Measurements from ENCODE around the gene C19orf18.

The C19orf18 gene

DNA sequence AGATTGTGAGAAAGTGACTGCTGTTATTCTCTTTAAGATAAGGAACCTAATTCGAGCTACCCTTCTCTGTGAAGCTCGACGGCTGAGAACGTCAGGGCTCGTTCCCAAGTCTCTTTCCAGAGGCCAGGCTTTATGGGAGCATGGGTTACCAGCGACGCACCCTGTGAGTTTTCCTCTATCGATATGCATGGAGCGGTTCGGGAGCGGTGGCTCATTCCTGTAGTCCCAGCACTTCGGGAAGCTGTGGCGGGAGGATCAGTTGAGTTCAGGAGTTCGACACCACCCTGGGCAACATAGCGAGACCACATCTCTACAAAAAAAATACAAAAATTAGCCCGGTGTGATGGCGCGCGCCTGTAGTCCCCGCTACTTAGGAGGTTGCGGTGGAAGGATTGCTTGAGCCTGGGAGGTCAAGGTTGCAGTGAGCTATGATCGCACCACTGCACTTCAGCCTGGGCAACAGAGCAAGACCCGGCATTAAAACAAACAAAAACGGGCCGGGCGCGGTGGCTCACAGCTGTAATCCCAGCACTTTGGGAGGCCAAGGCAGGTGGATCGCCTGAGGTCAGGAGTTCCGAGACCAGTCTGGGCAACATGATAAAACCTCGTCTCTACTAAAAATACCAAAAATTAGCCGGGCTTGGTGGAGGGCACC lies 29.0 kb upstream of the C19orf18 start:
- H3K36me3 ChIP-seq (ENCODE audit: control insufficient read depth, insufficient read depth, low read length), result peaks cover 77% of the 10 kb centered on the region
- peak overlapping the region; percentile 95 for H3K4me3 ChIP-seq (ENCODE audit: extremely low read depth, insufficient read depth, low read length, poor library complexity, severe bottlenecking)
- 75 to 86% methylated on average over 22 to 28 of the region's 31 CpGs for WGBS, 2 experiments (ENCODE audit: insufficient coverage in 2 of 2)
- peaks cover 83% of the 10 kb centered on the region for H3K9me3 ChIP-seq (ENCODE audit: control insufficient read depth, low read length)
- peak overlapping the region; percentile 88 for H3K27ac ChIP-seq (ENCODE audit: low read depth, low read length, severe bottlenecking)
- H3K4me1 ChIP-seq (ENCODE audit: control insufficient read depth, insufficient read depth, low read length, poor library complexity, severe bottlenecking), result no peaks in the 10 kb centered on the region

DNA sequence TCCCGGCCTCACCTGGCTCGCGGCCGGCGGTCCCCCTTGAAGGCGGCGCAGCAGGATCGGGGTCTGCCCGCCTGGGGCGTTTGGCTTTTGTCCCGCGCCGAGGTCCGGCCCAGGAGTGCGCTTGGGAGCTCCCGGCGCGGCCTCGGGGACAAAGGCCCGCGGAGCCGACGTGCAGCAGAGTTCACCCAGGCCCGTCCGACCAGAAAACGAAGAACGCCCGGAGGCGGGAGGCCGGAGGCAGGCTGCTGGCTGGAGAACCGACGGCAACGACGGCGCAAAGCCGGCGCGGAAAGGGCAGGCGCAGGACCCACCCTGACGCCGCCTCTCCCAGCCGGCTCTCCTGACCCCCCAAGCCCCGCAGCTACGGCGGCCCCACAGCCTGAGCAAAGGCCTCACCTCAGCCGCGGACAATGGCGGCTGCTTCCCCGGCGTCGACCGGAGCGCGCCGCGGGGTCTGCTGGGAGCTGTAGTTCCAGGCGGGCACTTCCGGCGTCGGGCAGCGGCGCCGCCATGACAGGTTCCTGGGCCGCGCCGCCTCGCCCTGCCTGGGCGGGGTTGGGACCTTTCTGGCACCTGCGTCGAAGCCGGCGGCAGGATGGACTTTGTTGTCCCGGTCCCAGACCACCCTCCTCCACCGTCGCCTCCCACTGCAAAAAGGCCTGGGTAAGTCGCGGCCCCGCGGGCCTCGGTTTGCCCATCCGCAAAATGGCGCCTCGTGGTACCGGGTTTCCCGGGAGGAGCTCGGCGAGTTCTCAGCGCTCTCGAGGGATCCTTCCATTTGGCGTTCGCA lies 28.2 kb upstream of the C19orf18 start, which contains the start of gene ZNF606:
TSS of gene ZNF606 (minus strand) at position 437 of the 790 bp plus-strand sequence. CDS start 1,501 bp downstream, outside the sequence.
- peaks cover 84% of the 10 kb centered on the region for H3K9me3 ChIP-seq (ENCODE audit: control insufficient read depth, low read length)
- H3K4me1 ChIP-seq (ENCODE audit: control insufficient read depth, insufficient read depth, low read length, poor library complexity, severe bottlenecking), result no peaks in the 10 kb centered on the region
- peak within 1 kb of the TSS; percentile 95 for H3K4me3 ChIP-seq (ENCODE audit: extremely low read depth, insufficient read depth, low read length, poor library complexity, severe bottlenecking)
- WGBS, 2 experiments (ENCODE audit: insufficient coverage in 2 of 2), result 0 to 1% methylated on average over 81 to 83 of the region's 91 CpGs
- H3K36me3 ChIP-seq (ENCODE audit: control insufficient read depth, insufficient read depth, low read length), result peaks cover 81% of the 10 kb centered on the region
- peak within 1 kb of the TSS; percentile 88 for H3K27ac ChIP-seq (ENCODE audit: low read depth, low read length, severe bottlenecking)

DNA sequence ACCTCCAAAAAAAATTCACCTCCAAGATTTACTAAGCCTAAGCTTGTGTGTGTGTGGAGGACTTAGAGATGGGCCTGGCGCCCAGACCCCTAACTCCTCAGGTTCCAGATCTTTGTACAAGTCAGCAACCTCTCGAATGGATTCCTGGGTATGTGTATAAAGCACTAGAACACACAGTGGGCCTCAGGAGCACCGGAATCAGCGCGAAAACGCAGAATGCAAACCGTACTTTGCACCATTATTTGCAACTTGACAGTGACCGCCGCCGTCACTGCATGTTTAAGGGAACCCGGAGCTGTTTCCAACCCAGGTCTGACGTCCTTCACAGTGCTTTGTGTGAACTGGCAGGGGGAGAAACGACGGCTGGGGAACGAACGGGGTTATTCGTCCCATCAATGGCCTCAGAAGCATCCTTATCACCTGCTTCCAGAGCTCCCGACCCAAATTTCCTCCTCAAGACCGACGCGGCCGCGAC lies 27.6 kb upstream of the C19orf18 start:
- WGBS, 2 experiments (ENCODE audit: insufficient coverage in 2 of 2), result 12 to 13% methylated on average over 19 to 23 of the region's 23 CpGs
- Histone ChIP-seq H3K4me1 (ENCODE audit: control insufficient read depth, insufficient read depth, low read length, poor library complexity, severe bottlenecking) (no peaks in the 10 kb centered on the region), H3K9me3 (ENCODE audit: control insufficient read depth, low read length) (peaks cover 84% of the 10 kb centered on the region), H3K4me3 (ENCODE audit: extremely low read depth, insufficient read depth, low read length, poor library complexity, severe bottlenecking) (peak overlapping the region; percentile 95), H3K27ac (ENCODE audit: low read depth, low read length, severe bottlenecking) (peak overlapping the region; percentile 88), H3K36me3 (ENCODE audit: control insufficient read depth, insufficient read depth, low read length) (peaks cover 81% of the 10 kb centered on the region)

DNA sequence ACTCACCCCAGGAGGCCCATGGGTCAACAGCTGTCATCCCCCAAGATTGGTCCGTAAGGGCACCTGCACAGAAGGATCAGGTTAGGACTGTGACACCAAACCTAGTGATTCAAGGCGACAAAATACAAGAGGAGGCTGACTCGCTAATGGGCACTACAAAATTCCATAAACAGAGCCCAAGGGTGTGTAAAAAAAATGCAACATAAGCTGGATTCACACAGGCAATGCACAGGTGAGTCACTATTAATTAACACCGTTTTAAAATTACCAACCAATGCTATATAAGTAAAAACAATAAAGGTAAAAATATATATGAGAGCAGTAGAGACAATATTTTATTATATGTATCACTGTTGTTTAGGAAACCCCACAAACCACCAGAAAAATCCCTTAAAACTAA lies 26.3 kb upstream of the C19orf18 start:
- Histone ChIP-seq H3K4me3 (ENCODE audit: extremely low read depth, insufficient read depth, low read length, poor library complexity, severe bottlenecking) (no peak overlapping the region), H3K4me1 (ENCODE audit: control insufficient read depth, insufficient read depth, low read length, poor library complexity, severe bottlenecking) (no peaks in the 10 kb centered on the region), H3K9me3 (ENCODE audit: control insufficient read depth, low read length) (peaks cover 83% of the 10 kb centered on the region), H3K36me3 (ENCODE audit: control insufficient read depth, insufficient read depth, low read length) (peaks cover 80% of the 10 kb centered on the region), H3K27ac (ENCODE audit: low read depth, low read length, severe bottlenecking) (no peak overlapping the region)
- 100% methylated on average over 3 of the region's 4 CpGs for WGBS, 2 experiments (ENCODE audit: insufficient coverage in 2 of 2)

DNA sequence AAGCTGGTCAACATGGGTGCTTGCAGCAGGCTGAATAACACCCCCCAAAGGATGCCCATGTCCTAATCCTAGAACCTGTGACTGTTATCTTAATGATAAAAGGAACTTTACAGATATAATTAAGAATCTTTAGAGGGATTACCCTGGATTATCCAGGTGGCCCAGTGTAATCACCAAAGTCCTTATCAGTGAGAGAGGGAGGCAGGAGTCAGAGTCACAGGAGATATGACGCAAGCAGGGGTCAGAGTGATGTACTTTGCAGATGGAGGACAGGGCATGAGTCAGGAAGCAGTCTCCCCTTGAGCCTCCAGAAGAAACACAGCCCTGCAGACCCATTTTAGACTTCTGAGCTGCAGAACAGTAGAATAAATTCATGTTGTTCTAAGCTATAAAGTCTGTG lies 18.5 kb upstream of the C19orf18 start:
- peaks cover 91% of the 10 kb centered on the region for H3K36me3 ChIP-seq (ENCODE audit: control insufficient read depth, insufficient read depth, low read length)
- H3K9me3 ChIP-seq (ENCODE audit: control insufficient read depth, low read length), result peaks cover 70% of the 10 kb centered on the region
- no peak overlapping the region for H3K27ac ChIP-seq (ENCODE audit: low read depth, low read length, severe bottlenecking)
- H3K4me1 ChIP-seq (ENCODE audit: control insufficient read depth, insufficient read depth, low read length, poor library complexity, severe bottlenecking), result no peaks in the 10 kb centered on the region
- 83 to 100% methylated on average over 1 of the region's 1 CpG for WGBS, 2 experiments (ENCODE audit: insufficient coverage in 2 of 2)
- H3K4me3 ChIP-seq (ENCODE audit: extremely low read depth, insufficient read depth, low read length, poor library complexity, severe bottlenecking), result no peak overlapping the region

DNA sequence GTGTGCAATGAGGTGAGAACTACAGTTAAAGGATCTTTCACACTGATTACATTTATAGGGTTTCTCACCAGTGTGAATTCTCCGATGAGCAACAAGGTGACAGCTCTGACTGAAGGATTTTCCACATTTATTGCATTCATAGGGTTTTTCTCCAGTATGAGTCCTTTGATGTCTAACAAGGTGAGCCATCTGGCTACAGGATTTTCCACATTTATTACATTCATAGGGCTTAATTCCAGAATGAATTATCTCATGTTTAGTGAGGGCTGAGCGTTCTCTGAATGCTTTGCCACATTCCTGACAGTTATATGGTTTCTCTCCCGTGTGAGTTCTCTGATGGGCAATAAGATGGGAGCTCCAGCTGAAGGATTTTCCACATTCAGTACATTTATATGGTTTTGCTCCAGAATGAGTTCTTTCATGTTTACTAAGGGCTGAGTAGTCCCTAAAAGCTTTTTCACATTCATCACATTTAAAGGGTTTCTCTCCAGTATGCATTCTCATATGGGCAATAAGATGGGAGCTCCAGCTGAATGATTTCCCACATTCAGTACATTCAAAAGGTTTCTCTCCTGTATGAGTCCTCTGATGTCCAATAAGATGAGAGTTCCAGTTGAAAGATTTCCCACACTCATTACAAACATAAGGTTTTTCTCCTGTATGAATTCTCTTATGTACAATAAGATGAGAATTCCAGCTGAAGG lies 4.4 kb upstream of the C19orf18 start:
- WGBS, 2 experiments (ENCODE audit: insufficient coverage in 2 of 2), result 92% methylated on average over 2 of the region's 3 CpGs; no CpG with 5 or more reads in 1 of the 2 experiments
- Histone ChIP-seq H3K4me1 (ENCODE audit: control insufficient read depth, insufficient read depth, low read length, poor library complexity, severe bottlenecking) (no peaks in the 10 kb centered on the region), H3K36me3 (ENCODE audit: control insufficient read depth, insufficient read depth, low read length) (peaks cover 81% of the 10 kb centered on the region), H3K27ac (ENCODE audit: low read depth, low read length, severe bottlenecking) (no peak overlapping the region), H3K9me3 (ENCODE audit: control insufficient read depth, low read length) (peaks cover 97% of the 10 kb centered on the region), H3K4me3 (ENCODE audit: extremely low read depth, insufficient read depth, low read length, poor library complexity, severe bottlenecking) (no peak overlapping the region)

DNA sequence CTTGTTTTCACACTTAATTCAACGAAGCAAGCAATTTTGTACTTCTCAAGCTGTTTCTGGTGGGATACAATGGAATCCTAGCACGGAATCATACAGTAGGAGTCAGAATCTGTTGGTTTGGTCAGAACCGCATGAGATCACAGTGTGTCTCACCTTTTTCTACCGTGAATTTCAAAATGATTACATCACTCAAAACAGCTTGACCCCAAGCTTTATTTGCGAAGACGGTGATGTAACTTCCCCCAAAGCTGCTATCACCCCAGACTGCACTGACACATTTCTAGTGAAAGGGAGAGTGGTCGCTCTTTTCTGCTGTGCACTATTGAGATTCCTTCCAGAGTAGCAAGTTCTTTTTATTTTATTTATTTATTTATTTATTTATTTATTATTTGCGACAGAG lies 9.6 kb downstream of the C19orf18 start:
- Histone ChIP-seq H3K27ac (ENCODE audit: low read depth, low read length, severe bottlenecking) (no peak overlapping the region), H3K4me3 (ENCODE audit: extremely low read depth, insufficient read depth, low read length, poor library complexity, severe bottlenecking) (no peak overlapping the region), H3K9me3 (ENCODE audit: control insufficient read depth, low read length) (peaks cover 40% of the 10 kb centered on the region), H3K4me1 (ENCODE audit: control insufficient read depth, insufficient read depth, low read length, poor library complexity, severe bottlenecking) (no peaks in the 10 kb centered on the region), H3K36me3 (ENCODE audit: control insufficient read depth, insufficient read depth, low read length) (no peaks in the 10 kb centered on the region)
- 66% methylated on average over 3 of the region's 8 CpGs; no CpG with 5 or more reads in 1 of the 2 experiments for WGBS, 2 experiments (ENCODE audit: insufficient coverage in 2 of 2)

DNA sequence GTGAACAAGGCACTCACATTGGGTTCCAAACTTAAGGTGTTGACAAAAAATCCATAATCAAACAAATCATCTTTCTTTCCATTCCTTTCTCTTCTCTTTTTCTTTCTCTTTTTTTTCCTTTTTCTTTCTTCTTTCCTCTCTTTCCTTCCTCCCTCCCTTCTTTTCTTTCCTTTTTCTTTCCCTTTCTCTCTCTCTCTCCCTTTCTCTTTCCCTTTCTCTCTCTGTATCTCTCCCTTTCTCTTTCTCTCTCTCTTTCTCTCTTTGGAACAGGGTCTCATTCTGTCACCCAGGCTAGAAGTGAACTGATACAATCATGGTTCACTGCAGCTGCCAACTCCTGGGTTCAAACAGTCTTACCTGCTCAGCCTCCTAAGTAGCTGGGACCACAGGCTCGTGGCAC lies 12.5 kb downstream of the C19orf18 start:
- Histone ChIP-seq H3K9me3 (ENCODE audit: control insufficient read depth, low read length) (peaks cover 38% of the 10 kb centered on the region), H3K4me3 (ENCODE audit: extremely low read depth, insufficient read depth, low read length, poor library complexity, severe bottlenecking) (no peak overlapping the region), H3K27ac (ENCODE audit: low read depth, low read length, severe bottlenecking) (no peak overlapping the region), H3K4me1 (ENCODE audit: control insufficient read depth, insufficient read depth, low read length, poor library complexity, severe bottlenecking) (no peaks in the 10 kb centered on the region), H3K36me3 (ENCODE audit: control insufficient read depth, insufficient read depth, low read length) (no peaks in the 10 kb centered on the region)
- 44 to 57% methylated on average over 1 of the region's 1 CpG for WGBS, 2 experiments (ENCODE audit: insufficient coverage in 2 of 2)

DNA sequence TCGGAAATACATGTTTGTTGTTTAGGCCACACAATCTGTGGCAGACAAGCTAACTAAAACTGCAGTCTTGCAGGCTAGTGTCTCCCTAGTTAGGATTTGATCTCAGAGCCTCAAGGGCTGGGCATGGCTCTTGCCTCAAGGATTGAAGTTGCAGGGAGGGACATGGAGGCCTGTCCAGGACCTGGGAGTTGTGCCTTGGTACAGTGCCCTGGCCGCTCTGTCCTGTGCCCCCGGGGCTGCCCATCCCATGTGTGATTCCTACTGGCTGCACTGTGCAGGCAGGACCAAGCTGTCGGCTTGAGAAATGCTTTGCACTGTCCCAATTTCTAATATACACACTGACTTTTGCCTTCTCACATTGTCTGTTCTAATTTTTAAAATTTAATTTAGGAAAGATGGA lies 19.3 kb downstream of the C19orf18 start:
- H3K4me1 ChIP-seq (ENCODE audit: control insufficient read depth, insufficient read depth, low read length, poor library complexity, severe bottlenecking), result no peaks in the 10 kb centered on the region
- H3K36me3 ChIP-seq (ENCODE audit: control insufficient read depth, insufficient read depth, low read length), result no peaks in the 10 kb centered on the region
- WGBS, 2 experiments (ENCODE audit: insufficient coverage in 2 of 2), result 81 to 86% methylated on average over 1 to 3 of the region's 4 CpGs
- H3K27ac ChIP-seq (ENCODE audit: low read depth, low read length, severe bottlenecking), result no peak overlapping the region
- no peak overlapping the region for H3K4me3 ChIP-seq (ENCODE audit: extremely low read depth, insufficient read depth, low read length, poor library complexity, severe bottlenecking)
- peaks cover 48% of the 10 kb centered on the region for H3K9me3 ChIP-seq (ENCODE audit: control insufficient read depth, low read length)

DNA sequence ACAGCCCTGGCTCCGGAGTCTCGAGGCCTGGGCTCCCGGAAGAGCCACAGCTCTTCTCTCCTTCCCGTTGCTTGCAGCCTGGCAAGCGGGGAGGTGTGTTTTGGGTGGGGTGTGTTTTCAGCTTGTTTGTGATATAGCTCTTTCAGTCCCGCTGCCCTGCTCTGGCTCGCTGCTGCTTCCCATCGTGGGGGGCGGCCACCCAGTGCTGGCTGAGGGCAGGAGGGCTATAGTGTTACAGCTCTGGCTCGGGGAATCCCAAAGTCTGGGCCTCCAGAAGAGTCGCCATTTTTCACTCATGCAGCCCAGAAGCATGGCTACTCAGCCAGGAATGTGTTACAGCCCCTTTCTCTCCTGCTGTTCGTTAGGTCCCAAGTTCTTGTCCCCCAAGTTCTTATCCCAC lies 24.6 kb downstream of the C19orf18 start:
- H3K36me3 ChIP-seq (ENCODE audit: control insufficient read depth, insufficient read depth, low read length), result peaks cover 8% of the 10 kb centered on the region
- no peak overlapping the region for H3K4me3 ChIP-seq (ENCODE audit: extremely low read depth, insufficient read depth, low read length, poor library complexity, severe bottlenecking)
- H3K27ac ChIP-seq (ENCODE audit: low read depth, low read length, severe bottlenecking), result no peak overlapping the region
- H3K9me3 ChIP-seq (ENCODE audit: control insufficient read depth, low read length), result peaks cover 68% of the 10 kb centered on the region
- 80 to 89% methylated on average over 8 to 9 of the region's 12 CpGs for WGBS, 2 experiments (ENCODE audit: insufficient coverage in 2 of 2)
- peaks cover 5% of the 10 kb centered on the region for H3K4me1 ChIP-seq (ENCODE audit: control insufficient read depth, insufficient read depth, low read length, poor library complexity, severe bottlenecking)
